Osteoblast (primary cell): ENCODE measurements around the gene HRC. TPM values are rescaled to one million over a fixed set of nuclear protein-coding genes. Genes with fewer than 3 reads are reported as not detected.

Experiments
- DNase-seq: peaks from one replicate; pipeline ENCODE4 v3.0.0; 2011; ENCODE audit warnings: low spot score, mixed read lengths; ENCODE audit not compliant: insufficient read length; ENCODE audit errors: missing footprints
- H2AFZ ChIP-seq: 2 replicates; pipeline ENCODE4 v1.6.0; 2011; ENCODE audit warnings: mild to moderate bottlenecking, low read length
- H3K27ac ChIP-seq: 2 replicates; pipeline ENCODE4 v1.5.1; 2011; ENCODE audit warnings: mild to moderate bottlenecking, low read depth, low read length, moderate library complexity
- H3K27me3 ChIP-seq: 2 replicates; pipeline ENCODE4 v1.6.0; 2012; ENCODE audit warnings: mild to moderate bottlenecking, control low read depth, inconsistent platforms, low read length, moderate library complexity; ENCODE audit not compliant: insufficient read depth
- H3K36me3 ChIP-seq: 2 replicates; pipeline ENCODE4 v1.5.1; 2011; ENCODE audit warnings: mild to moderate bottlenecking, low read length, control low read depth, moderate library complexity; ENCODE audit not compliant: insufficient read depth
- H3K4me1 ChIP-seq: 2 replicates; pipeline ENCODE4 v1.5.1; 2011; ENCODE audit warnings: mild to moderate bottlenecking, low read length, control low read depth, moderate library complexity; ENCODE audit not compliant: insufficient read depth
- H3K4me2 ChIP-seq: 2 replicates; pipeline ENCODE4 v1.6.0; 2011; ENCODE audit warnings: mild to moderate bottlenecking, low read length; ENCODE audit not compliant: insufficient read depth
- H3K4me3 ChIP-seq: fragments of 200-600 bp; sonication (generic); 3 replicates; pipeline ENCODE4 v1.5.1; 2012; ENCODE audit warnings: mild to moderate bottlenecking, low read length, inconsistent platforms; ENCODE audit not compliant: insufficient read depth
- H3K79me2 ChIP-seq: 2 replicates; pipeline ENCODE4 v1.6.0; 2012; ENCODE audit warnings: mild to moderate bottlenecking, low read length, control low read depth, inconsistent platforms; ENCODE audit not compliant: insufficient read depth
- H3K9me3 ChIP-seq: 2 replicates; pipeline ENCODE4 v1.5.1; 2011; ENCODE audit warnings: low read depth, low read length, control low read depth
- H4K20me1 ChIP-seq: 2 replicates; pipeline ENCODE4 v1.6.0; 2012; ENCODE audit warnings: mild to moderate bottlenecking, low read length, control low read depth; ENCODE audit not compliant: insufficient read depth
- total RNA-seq: library from RNA; depleted of rRNA; stranded (reverse); fragments of >200 nt; gene quantifications from 2 replicates; pipeline ENCODE4 v1.2.3, GENCODE V29; 2012
- TF ChIP-seq, protein P1 (sequence below): IDR thresholded peaks from 2 replicates; pipeline ENCODE4 v1.5.1; 2011; ENCODE audit warnings: mild to moderate bottlenecking, low read depth, low read length, moderate library complexity; ENCODE audit errors: extremely low read depth

The HRC gene
- total RNA-seq, 1 donor = not detected

DNA sequence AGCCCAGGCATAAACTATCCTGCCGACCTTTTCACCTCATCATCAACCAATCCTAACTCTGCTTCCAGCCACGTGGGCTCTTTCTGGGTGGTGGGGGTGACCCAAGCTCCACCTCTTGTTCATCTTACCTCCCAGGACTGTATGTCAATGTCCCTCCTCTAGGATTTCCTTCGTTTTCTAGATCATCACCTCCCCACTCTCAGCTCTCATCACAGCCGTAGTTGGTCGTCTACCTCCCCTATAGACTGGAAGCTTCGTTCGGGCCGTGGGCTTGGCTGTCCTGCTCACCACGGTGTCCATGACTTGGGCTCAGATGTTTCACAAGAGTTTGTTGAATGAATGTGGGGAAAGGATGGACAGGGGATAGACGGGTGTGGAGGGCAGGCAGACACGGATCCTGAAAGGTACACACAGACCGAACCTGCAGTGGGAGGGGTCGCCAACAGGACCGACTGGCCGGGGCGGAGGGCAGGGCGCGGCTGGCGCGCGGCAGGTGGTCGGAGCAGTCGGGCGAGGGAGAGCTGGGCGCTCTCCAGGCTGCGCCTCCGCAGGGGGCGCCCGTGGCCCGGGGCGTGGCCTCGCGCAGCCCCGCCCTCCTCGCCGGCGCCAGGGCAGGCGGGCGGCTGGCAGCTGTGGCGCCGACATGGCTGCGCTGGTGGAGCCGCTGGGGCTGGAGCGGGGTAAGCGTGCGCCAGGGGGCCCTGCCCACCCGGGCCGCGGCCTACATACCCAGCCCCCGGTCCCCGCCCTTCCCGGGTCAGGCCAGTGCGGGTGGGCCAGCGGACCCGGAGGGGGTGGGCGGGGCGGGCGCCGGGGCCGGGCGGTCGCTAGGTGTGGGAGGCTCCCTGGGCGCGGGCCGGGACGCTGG, 41.2 kb downstream of the HRC start, which contains the start of gene LIN7B:
Gene LIN7B (plus strand): TSS at position 609 of the 868 bp plus-strand sequence. CDS start 35 bp downstream, at position 644.
- peaks cover 2% of the 10 kb centered on the region for H3K79me2 ChIP-seq
- H3K4me1 ChIP-seq = peaks cover 24% of the 10 kb centered on the region
- H3K9me3 ChIP-seq = no peaks in the 10 kb centered on the region
- H4K20me1 ChIP-seq = peaks cover 11% of the 10 kb centered on the region
- H3K4me2 ChIP-seq = peak within 1 kb of the TSS; percentile 90
- H3K27me3 ChIP-seq = no peaks in the 10 kb centered on the region
- H3K4me3 ChIP-seq = peak within 1 kb of the TSS; percentile 82
- TF ChIP-seq, protein P1, sequence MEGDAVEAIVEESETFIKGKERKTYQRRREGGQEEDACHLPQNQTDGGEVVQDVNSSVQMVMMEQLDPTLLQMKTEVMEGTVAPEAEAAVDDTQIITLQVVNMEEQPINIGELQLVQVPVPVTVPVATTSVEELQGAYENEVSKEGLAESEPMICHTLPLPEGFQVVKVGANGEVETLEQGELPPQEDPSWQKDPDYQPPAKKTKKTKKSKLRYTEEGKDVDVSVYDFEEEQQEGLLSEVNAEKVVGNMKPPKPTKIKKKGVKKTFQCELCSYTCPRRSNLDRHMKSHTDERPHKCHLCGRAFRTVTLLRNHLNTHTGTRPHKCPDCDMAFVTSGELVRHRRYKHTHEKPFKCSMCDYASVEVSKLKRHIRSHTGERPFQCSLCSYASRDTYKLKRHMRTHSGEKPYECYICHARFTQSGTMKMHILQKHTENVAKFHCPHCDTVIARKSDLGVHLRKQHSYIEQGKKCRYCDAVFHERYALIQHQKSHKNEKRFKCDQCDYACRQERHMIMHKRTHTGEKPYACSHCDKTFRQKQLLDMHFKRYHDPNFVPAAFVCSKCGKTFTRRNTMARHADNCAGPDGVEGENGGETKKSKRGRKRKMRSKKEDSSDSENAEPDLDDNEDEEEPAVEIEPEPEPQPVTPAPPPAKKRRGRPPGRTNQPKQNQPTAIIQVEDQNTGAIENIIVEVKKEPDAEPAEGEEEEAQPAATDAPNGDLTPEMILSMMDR = peak; percentile 31
- peaks cover 10% of the 10 kb centered on the region for H3K36me3 ChIP-seq
- H3K27ac ChIP-seq = no peak within 1 kb of the TSS
- peak; percentile 100 for DNase-seq
- peak within 1 kb of the TSS; percentile 67 for H2AFZ ChIP-seq

DNA sequence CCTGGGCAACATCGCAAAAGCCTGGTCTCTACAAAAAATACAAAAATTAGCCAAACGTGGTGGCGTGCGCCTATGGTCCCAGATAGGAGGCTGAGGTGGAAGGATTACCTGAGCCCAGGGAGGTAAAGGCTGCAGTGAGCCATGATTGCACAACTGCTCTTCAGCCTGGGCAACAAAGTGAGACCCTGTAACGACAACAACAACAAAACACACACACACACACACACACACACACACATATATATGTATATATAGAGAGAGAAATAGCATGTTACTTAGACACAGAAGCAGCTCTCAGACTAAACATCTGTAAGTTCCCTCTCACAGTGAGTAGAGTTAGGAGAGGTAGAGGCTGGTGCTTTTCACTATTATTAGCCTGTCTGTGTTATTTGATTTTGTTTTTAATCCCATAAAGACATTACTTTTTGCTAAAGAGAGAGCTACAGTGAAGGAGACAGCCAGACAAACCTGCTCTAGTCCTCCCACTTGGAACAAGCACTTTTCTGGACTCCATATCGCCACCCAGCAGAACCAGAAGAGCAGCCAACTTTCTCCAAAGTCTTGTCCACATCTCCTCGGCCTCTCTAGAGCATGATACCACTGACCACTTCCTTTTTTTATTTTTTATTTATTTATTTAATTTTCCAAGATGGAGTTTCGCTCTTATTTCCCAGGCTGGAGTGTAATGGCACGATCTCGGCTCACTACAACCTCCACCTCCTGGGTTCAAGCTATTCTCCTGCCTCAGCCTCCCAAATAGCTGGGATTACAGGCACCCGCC, 43.8 kb downstream of the HRC start:
- Histone ChIP-seq H3K27ac (no peak overlapping the region), H3K4me3 (no peak overlapping the region), H3K4me1 (peaks cover 19% of the 10 kb centered on the region), H2AFZ (no peak overlapping the region), H3K9me3 (no peaks in the 10 kb centered on the region), H3K4me2 (no peak overlapping the region), H3K27me3 (no peaks in the 10 kb centered on the region), H3K79me2 (peaks cover 12% of the 10 kb centered on the region), H3K36me3 (peaks cover 36% of the 10 kb centered on the region), H4K20me1 (peaks cover 29% of the 10 kb centered on the region)
- peak; percentile 67 for DNase-seq
- TF ChIP-seq, protein P1 = no peak

DNA sequence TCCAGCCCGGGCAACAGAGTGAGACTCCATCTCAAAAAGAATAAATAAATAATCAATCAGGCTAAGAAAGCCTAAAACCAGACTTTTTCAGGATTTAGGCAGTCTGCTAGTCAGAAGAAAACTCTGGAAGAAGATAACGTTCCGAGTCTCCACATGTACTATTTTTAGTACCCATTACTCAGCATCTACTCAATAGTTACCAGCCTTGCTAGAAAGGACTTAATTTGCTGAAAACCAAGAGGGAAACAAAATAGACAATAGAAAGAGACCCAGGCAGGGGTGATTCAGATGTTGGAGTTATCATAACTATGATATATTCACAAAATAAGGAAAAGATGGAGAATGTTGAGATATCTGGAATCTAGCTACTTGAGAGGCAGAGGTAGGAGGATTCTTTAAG, 44.6 kb downstream of the HRC start:
- no peak overlapping the region for H3K4me3 ChIP-seq
- peaks cover 19% of the 10 kb centered on the region for H3K4me1 ChIP-seq
- H3K27me3 ChIP-seq = no peaks in the 10 kb centered on the region
- peak; percentile 90 for DNase-seq
- H2AFZ ChIP-seq = no peak overlapping the region
- no peaks in the 10 kb centered on the region for H3K9me3 ChIP-seq
- peaks cover 36% of the 10 kb centered on the region for H4K20me1 ChIP-seq
- H3K4me2 ChIP-seq = no peak overlapping the region
- peaks cover 15% of the 10 kb centered on the region for H3K79me2 ChIP-seq
- TF ChIP-seq, protein P1 = no peak
- peaks cover 44% of the 10 kb centered on the region for H3K36me3 ChIP-seq
- H3K27ac ChIP-seq = peak overlapping the region; percentile 54
